Posterior cingulate gyrus (tissue), 11 donors: ENCODE data around the gene CDC42BPG.
A peak's percentile ranks its signal among the peaks of the same experiment; 100 is the strongest.

ENCODE experiments used
- DNase-seq, 10 donors: peaks; one replicate each; pipeline versions ENCODE4 v3.0.0 to v3.0.0-alpha.2; 2020 to 2021; ENCODE audit warnings: mixed read lengths in 3 of 10
- intact Hi-C: fragments of 100-400 bp; cut with DNase I; formaldehyde crosslinking; loops from one replicate; pipeline ENCODE4 v1.15.1; 2023

The CDC42BPG gene

GRCh38 chr11:64880240-64881001, 36.0 kb upstream of the CDC42BPG start:
- DNase-seq = no peak
- intact Hi-C loops = no loop called here

GRCh38 chr11:64879244-64879900, 34.9 kb upstream of the CDC42BPG start:
- DNase-seq = peak in 1 of 10 donors; percentile 26
- intact Hi-C loops = no loop called here

GRCh38 chr11:64878494-64879243, 34.2 kb upstream of the CDC42BPG start, which contains the start of gene EHD1:
Gene EHD1 (minus strand): TSS chr11:64878621. CDS start chr11:64878464, 157 bp downstream.
- DNase-seq = peak; percentile 97 to 100 (median 99)
- intact Hi-C loops = loop anchor here (1.0 kb wide), 1 partner anchor 46 kb away; the partner anchor contains the start of gene PPP2R5B

GRCh38 chr11:64878223-64878493, 33.7 kb upstream of the CDC42BPG start:
- intact Hi-C loops = loop anchor here (1.0 kb wide), 1 partner anchor 46 kb away; the partner anchor contains the start of gene PPP2R5B
- DNase-seq = peak in 1 of 10 donors; percentile 84

GRCh38 chr11:64877390-64878222, 33.2 kb upstream of the CDC42BPG start:
- no peak for DNase-seq
- intact Hi-C loops = loop anchor here (1.0 kb wide), 1 partner anchor 47 kb away; the partner anchor contains the start of gene PPP2R5B

GRCh38 chr11:64876835-64877341, 32.4 kb upstream of the CDC42BPG start:
- intact Hi-C loops = no loop called here
- DNase-seq = peak in 1 of 10 donors; percentile 22

- intact Hi-C loops = no loop called here
- peak in 4 of 10 donors; percentile 39 to 91 (median 45) for DNase-seq
Observed at GRCh38 chr11:64876229-64876750, 31.8 kb upstream of the CDC42BPG start.

GRCh38 chr11:64875369-64876228, 31.1 kb upstream of the CDC42BPG start:
- DNase-seq = peak in 1 of 10 donors; percentile 32
- intact Hi-C loops = no loop called here

- intact Hi-C loops = no loop called here
- DNase-seq = peak in 6 of 10 donors; percentile 28 to 91 (median 56)
Observed at GRCh38 chr11:64874308-64875240, 30.1 kb upstream of the CDC42BPG start.

- no peak for DNase-seq
- intact Hi-C loops = no loop called here
Observed at GRCh38 chr11:64872790-64873488, 28.5 kb upstream of the CDC42BPG start.

- intact Hi-C loops = no loop called here
- no peak for DNase-seq
Observed at GRCh38 chr11:64871492-64871891, 27.0 kb upstream of the CDC42BPG start.

GRCh38 chr11:64870893-64871466, 26.5 kb upstream of the CDC42BPG start:
- no peak for DNase-seq
- intact Hi-C loops = no loop called here

- intact Hi-C loops = no loop called here
- DNase-seq = no peak
Observed at GRCh38 chr11:64870176-64870892, 25.9 kb upstream of the CDC42BPG start.

- no peak for DNase-seq
- intact Hi-C loops = no loop called here
Observed at GRCh38 chr11:64869571-64870175, 25.2 kb upstream of the CDC42BPG start.

GRCh38 chr11:64868904-64869570, 24.6 kb upstream of the CDC42BPG start:
- intact Hi-C loops = no loop called here
- DNase-seq = peak in 5 of 10 donors; percentile 23 to 93 (median 86)
